Measurements from ENCODE around the gene OR8B3.

The OR8B3 gene

GRCh38 chr11:124380585-124380984 lies 18.2 kb downstream of the OR8B3 start:
- DNase-seq (ENCODE audit: insufficient read length, low spot score) (no peak), FAIRE-seq (no peak)

DNA sequence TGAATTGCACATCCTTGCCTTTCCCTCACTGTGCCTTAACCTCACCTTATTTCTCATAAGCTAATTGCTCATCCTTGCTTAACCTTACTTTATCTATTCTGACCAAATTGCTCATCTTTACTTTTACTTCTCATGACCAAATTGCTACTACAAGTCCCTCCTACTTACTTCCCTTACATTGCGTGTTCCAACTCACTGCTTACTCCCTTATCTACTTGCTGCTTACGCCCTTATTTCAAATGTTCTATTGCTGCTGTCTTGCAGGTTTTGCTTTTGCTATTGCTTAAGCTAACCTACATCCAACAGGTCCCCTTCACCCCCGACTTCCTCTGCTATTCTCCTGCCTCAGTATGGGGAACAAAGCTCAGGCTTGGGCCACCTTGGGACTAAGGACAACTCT lies 22.5 kb downstream of the OR8B3 start:
- DNase-seq (ENCODE audit: insufficient read length, low spot score) = no peak

GRCh38 chr11:124359566-124359965 lies 39.3 kb downstream of the OR8B3 start:
- FAIRE-seq (no peak), DNase-seq (ENCODE audit: insufficient read length, low spot score) (no peak)

More for the DNA sequence above, 22.5 kb downstream of the OR8B3 start:
- no peak for FAIRE-seq

GRCh38 chr11:124346311-124346955 lies 52.4 kb downstream of the OR8B3 start:
- DNase-seq (ENCODE audit: insufficient read length, low spot score) (no peak), FAIRE-seq (no peak)
